Activated CD4-positive, alpha-beta T cell treated with anti-CD3 and anti-CD28 coated beads for 36 hours (primary cell): ENCODE measurements around the gene EMSY. TPM values are rescaled to one million over a fixed set of nuclear protein-coding genes. Genes with fewer than 3 reads are reported as not detected.

ENCODE experiments used
- ATAC-seq: fragments of 200-7000 bp; cut with Tn5 transposase; one replicate; pipeline ENCODE4 v1.10.0; 2021; ENCODE audit warnings: mild to moderate bottlenecking, moderate library complexity
- CTCF ChIA-PET: fragments of 350-600 bp; sonication (Branson Sonifier 250); formaldehyde crosslinking; loops from one replicate; lab custom pipeline; 2021; ENCODE audit warnings: antibody characterized with exemption; lab: Charles Lee
- POLR2A ChIA-PET: fragments of 350-600 bp; sonication (Branson Sonifier 250); formaldehyde crosslinking; loops from one replicate; lab custom pipeline; 2021; ENCODE audit warnings: antibody characterized with exemption, inconsistent platforms; lab: Charles Lee
- DNase-seq: peaks from one replicate; pipeline ENCODE4 v3.0.0-alpha.2; 2020
- H3K27ac Mint-ChIP-seq: one replicate; pipeline ENCODE4 v1.8.0; 2021; ENCODE audit warnings: mixed read lengths
- H3K27me3 Mint-ChIP-seq: one replicate; pipeline ENCODE4 v1.8.0; 2021; ENCODE audit warnings: mixed read lengths
- H3K36me3 Mint-ChIP-seq: one replicate; pipeline ENCODE4 v1.8.0; 2021; ENCODE audit warnings: low read depth, mixed read lengths
- H3K4me1 Mint-ChIP-seq: one replicate; pipeline ENCODE4 v1.8.0; 2021; ENCODE audit warnings: mixed read lengths
- H3K4me3 Mint-ChIP-seq: one replicate; pipeline ENCODE4 v1.8.0; 2021; ENCODE audit warnings: mild to moderate bottlenecking, moderate library complexity, mixed read lengths
- H3K9me3 Mint-ChIP-seq: one replicate; pipeline ENCODE4 v1.8.0; 2021; ENCODE audit warnings: low read depth, mixed read lengths
- intact Hi-C, 2 experiments: fragments of 100-400 bp; cut with DNase I in 1 of 2; cut with micrococcal nuclease in 1 of 2; formaldehyde crosslinking; loops; one replicate each; pipeline versions ENCODE4 v1.14.2 to v1.15.1; 2022 to 2024; cut with DNase I, micrococcal nuclease
- total RNA-seq, 2 experiments: library from RNA; stranded (reverse); gene quantifications; one replicate each; pipeline ENCODE4 v1.2.3, GENCODE V29; 2021

The EMSY gene
- total RNA-seq, 2 experiments from 2014 or later, result 28.5 to 35.4 TPM

DNA sequence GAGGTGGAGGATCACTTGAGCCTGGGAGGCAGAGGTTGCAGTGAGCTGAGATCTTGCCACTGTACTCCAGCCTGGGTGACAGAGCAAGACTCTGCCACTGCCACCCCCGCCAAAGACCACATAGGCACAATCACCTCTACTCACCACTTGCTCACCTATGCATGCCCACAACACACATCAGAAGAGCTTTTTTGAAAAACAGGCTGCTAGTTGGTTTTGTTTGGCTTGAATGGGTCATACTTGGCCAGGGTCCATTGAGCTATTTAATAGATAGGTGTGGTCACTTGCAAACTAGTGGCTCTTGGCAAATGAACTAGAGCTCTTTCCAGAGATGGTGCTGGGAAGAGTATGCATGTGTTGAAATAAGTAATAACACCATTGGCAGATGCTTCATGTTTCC, 80.1 kb downstream of the EMSY start:
- no peak for ATAC-seq
- H3K4me3 Mint-ChIP-seq, result no peak overlapping the region
- ChIA-PET CTCF (interaction anchor here (0.6 to 3.4 kb wide), 3 partner anchors 13 to 156 kb away, joined by 3 to 18 read pairs (median 5); no protein-coding TSS in a partner anchor), POLR2A (no interaction called here)
- H3K27me3 Mint-ChIP-seq, result no peaks in the 10 kb centered on the region
- DNase-seq, result no peak
- no peaks in the 10 kb centered on the region for H3K9me3 Mint-ChIP-seq
- no peaks in the 10 kb centered on the region for H3K4me1 Mint-ChIP-seq
- H3K27ac Mint-ChIP-seq, result no peak overlapping the region
- intact Hi-C loops, result no loop called here
- peaks cover 29% of the 10 kb centered on the region for H3K36me3 Mint-ChIP-seq

DNA sequence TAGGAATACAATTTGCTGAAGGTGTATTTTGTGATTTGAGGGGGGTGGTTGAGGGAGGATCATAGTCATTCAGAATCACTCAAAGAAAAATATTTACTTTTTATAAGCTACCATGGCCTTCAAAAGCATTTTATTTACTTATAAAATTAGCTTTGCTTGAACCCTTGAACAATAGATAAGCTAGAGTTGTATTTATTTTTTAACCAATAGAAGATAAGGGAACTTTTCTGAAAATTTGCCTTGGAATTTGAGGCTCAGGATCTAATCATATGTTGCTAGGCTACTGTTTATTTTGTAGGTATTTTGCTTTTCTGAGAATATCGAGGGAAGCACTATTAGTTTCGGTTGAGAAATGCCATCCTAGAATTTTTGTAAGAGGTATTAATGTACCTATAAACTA, 82.1 kb downstream of the EMSY start:
- no peak for DNase-seq
- no peaks in the 10 kb centered on the region for H3K4me1 Mint-ChIP-seq
- H3K27ac Mint-ChIP-seq, result no peak overlapping the region
- H3K9me3 Mint-ChIP-seq, result no peaks in the 10 kb centered on the region
- CTCF ChIA-PET, result interaction anchor here (1.0 to 1.1 kb wide), 2 partner anchors 19 to 374 kb away, joined by 3 to 4 read pairs; no protein-coding TSS in a partner anchor
- no peak for ATAC-seq
- no peaks in the 10 kb centered on the region for H3K27me3 Mint-ChIP-seq
- POLR2A ChIA-PET, result no interaction called here
- no peak overlapping the region for H3K4me3 Mint-ChIP-seq
- H3K36me3 Mint-ChIP-seq, result peaks cover 29% of the 10 kb centered on the region
- intact Hi-C loops, result no loop called here

DNA sequence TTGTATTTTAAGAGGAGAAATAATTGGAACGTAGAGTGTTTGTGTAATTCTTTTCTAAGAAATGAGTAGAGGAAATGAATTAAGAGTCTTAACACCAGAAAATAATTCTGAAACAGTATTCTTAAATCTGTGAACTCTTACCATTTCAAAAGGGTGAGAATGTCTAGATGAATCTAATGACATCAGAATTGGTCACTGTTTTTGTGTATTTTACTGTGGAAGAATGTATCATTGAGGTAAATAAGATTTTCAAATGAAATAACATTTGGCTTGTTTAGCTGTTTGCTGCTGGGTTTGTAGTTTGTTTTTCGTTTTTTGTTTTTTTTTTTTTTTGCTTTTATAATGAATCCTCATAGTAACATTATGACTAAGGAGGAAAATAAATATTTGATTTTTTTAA, 97.6 kb downstream of the EMSY start:
- no peaks in the 10 kb centered on the region for H3K4me1 Mint-ChIP-seq
- H3K4me3 Mint-ChIP-seq, result no peak overlapping the region
- no peak overlapping the region for H3K27ac Mint-ChIP-seq
- no peaks in the 10 kb centered on the region for H3K9me3 Mint-ChIP-seq
- CTCF ChIA-PET, result no interaction called here
- POLR2A ChIA-PET, result no interaction called here
- DNase-seq (no peak), ATAC-seq (no peak)
- H3K36me3 Mint-ChIP-seq, result peaks cover 36% of the 10 kb centered on the region
- H3K27me3 Mint-ChIP-seq, result no peaks in the 10 kb centered on the region
- intact Hi-C loops, result no loop called here

DNA sequence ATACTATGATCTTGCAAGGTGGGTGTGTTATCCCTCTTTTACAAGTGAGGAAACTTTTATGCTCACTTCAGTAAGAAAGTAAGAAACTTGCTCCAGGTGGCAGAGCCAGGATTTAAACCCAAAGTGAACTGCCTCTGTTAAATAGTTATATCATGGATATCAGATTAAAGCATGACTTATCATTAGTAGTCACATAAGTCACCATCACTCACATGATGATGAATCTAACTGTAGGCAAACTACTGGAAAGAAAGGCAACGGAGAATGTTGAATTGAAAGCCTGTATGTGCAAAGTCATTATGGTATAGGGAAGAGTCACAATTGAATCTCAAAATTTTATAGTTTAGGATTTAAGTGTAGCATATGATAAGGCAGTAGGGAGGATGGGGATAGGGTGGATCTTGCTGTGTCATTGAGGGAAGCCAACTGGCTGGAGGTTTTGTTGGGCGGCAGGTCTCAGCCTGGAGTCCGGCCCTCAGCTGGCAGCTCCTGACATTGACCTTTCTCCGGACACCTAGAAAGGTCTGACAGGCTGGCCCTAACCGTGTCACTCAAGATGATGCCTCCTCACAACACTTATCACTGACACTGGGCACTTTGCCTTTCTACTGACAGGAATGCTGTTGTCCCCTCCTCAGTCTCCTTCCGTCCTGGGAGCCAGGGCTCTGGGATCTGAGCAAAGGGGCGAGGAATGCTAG, 98.3 kb downstream of the EMSY start:
- DNase-seq, result no peak
- POLR2A ChIA-PET, result no interaction called here
- intact Hi-C loops, result no loop called here
- Mint-ChIP-seq H3K9me3 (no peaks in the 10 kb centered on the region), H3K27me3 (no peaks in the 10 kb centered on the region), H3K4me1 (no peaks in the 10 kb centered on the region), H3K36me3 (peaks cover 31% of the 10 kb centered on the region), H3K4me3 (no peak overlapping the region), H3K27ac (no peak overlapping the region)
- ATAC-seq, result no peak
- CTCF ChIA-PET, result no interaction called here

DNA sequence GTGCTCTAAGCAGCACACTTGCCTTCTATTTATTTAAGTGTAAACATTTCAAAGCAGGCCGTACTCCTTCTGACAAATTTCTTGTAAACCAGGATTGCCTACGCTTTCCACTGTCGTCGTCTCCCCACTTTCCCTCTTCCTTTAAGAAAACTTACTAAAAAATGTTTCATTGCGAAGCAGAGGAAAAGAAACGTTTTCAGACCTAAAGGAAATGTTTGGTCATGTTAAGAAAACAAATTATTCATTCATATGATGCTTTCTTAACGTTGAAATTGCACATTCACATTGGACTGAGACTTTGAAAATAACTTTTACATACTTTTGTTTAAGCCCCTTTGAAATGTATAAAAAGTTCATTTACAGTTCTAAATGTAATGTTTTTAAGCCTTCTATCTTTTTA, 106.0 kb downstream of the EMSY start:
- ATAC-seq (no peak), DNase-seq (no peak)
- ChIA-PET POLR2A (no interaction called here), CTCF (interaction anchor here (0.8 kb wide), 1 partner anchor 102 kb away, joined by 3 read pairs; no protein-coding TSS in a partner anchor)
- Mint-ChIP-seq H3K27ac (no peak overlapping the region), H3K4me3 (no peak overlapping the region), H3K4me1 (peaks cover 6% of the 10 kb centered on the region), H3K36me3 (peaks cover 7% of the 10 kb centered on the region), H3K9me3 (no peaks in the 10 kb centered on the region), H3K27me3 (no peaks in the 10 kb centered on the region)
- intact Hi-C loops, result loop anchor here in 1 of 2 experiments (1.0 kb wide), 1 partner anchor 130 kb away; no protein-coding TSS in a partner anchor

- DNase-seq, result no peak
- Mint-ChIP-seq H3K9me3 (no peaks in the 10 kb centered on the region), H3K27ac (no peak overlapping the region), H3K27me3 (no peaks in the 10 kb centered on the region), H3K4me3 (no peak overlapping the region), H3K4me1 (peaks cover 6% of the 10 kb centered on the region), H3K36me3 (peaks cover 3% of the 10 kb centered on the region)
- no peak for ATAC-seq
- POLR2A ChIA-PET, result no interaction called here
- intact Hi-C loops, result loop anchor here in 1 of 2 experiments (1.0 kb wide), 1 partner anchor 129 kb away; no protein-coding TSS in a partner anchor
- CTCF ChIA-PET, result interaction anchor here (0.7 to 0.8 kb wide), 2 partner anchors 103 to 1412 kb away, joined by 3 read pairs; no protein-coding TSS in a partner anchor
These were observed 106.6 kb downstream of the EMSY start for GRCh38 chr11:76551400-76551799.

DNA sequence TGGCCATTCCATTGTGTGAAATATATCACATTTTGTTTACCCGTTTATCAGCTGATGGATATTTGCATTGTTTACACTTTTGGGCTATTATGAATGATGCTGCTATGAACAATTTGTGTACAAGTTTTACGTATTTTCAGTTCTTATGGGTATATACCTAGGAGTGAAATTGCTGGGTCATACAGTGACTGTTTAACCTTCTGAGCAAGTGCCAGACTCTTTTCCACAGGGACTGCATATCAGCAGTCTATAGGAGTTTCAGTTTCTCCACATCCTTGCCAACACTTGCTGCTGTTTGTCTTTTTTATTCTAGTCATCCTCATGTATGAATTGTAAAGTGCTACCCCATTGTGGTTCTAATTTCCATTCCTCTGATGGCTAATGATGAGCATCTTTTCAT, 108.2 kb downstream of the EMSY start:
- Mint-ChIP-seq H3K4me1 (peaks cover 6% of the 10 kb centered on the region), H3K36me3 (peaks cover 3% of the 10 kb centered on the region), H3K4me3 (no peak overlapping the region), H3K27ac (no peak overlapping the region), H3K9me3 (no peaks in the 10 kb centered on the region), H3K27me3 (no peaks in the 10 kb centered on the region)
- ATAC-seq (peak; percentile 44), DNase-seq (no peak)
- ChIA-PET POLR2A (no interaction called here), CTCF (no interaction called here)
- intact Hi-C loops, result no loop called here

DNA sequence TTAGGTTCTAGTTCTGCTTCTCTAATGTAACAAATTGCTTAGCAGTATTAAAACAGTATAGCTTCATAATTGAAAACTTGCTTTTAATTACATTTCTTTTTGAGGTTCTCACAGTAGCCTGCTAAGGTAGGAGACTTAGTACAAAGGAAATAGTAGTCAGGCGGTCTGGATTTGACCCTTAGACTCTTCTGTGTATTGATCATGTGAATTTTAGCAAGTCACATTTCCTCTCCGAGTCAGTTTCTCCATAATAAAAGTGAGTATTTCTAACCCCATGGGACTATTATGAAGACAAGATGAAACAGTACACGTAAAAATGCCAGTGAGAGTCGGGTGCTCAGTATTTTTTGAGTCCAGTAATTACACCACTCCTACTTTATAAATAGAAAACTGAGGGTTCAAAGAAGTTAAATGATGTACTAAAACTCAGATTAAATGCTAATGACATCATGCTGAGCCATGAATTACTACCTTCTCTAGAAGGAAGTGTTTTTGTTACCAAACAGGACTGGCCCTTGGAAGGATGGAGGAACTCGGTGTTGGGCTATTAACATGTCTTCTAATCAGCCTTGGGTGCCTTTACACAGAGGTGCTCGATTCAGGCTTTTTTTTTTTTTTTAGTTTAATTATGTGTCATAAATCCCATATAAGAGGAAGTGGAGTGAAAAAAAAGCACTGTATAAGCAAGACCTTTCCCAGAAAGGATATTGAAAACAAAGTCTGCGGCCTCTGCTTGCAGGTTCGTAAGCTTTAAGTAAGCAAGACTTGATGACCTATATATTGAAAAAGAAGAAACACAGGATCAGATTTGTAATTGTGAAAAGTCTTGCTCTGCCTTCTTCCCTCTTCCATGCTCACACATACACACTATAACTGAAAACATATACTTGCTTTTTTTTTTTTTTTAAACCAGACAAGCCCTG, 109.0 kb downstream of the EMSY start:
- Mint-ChIP-seq H3K27me3 (peaks cover 2% of the 10 kb centered on the region), H3K4me3 (no peak overlapping the region), H3K36me3 (peaks cover 2% of the 10 kb centered on the region), H3K4me1 (peaks cover 8% of the 10 kb centered on the region), H3K9me3 (no peaks in the 10 kb centered on the region), H3K27ac (no peak overlapping the region)
- ChIA-PET CTCF (interaction anchor here (0.9 kb wide), 1 partner anchor 29 kb away, joined by 5 read pairs; no protein-coding TSS in a partner anchor), POLR2A (interaction anchor here (0.6 to 0.7 kb wide), 2 partner anchors 35 to 282 kb away, joined by 3 to 6 read pairs; no protein-coding TSS in a partner anchor)
- ATAC-seq (peak; percentile 59), DNase-seq (no peak)
- intact Hi-C loops, result no loop called here

DNA sequence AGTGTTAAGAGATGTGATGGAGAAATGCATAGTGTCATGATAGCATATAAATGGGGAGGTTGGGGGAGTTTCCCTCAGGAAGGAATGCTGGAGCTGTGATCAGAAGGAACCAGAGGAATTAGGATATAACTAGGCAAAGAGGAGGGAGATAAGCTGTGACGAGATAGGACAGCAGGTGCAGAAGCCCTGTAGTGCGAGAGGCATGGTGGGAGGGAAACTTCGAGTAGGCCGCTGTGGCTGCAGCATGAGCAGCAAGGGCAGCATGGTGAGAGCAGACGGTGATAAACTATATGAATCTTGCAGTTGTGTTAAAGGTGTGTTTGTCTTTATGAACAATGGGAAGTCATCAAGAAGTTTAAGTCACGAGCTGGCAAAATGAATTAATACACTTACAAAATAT, 109.9 kb downstream of the EMSY start:
- intact Hi-C loops, result no loop called here
- DNase-seq (no peak), ATAC-seq (no peak)
- Mint-ChIP-seq H3K27ac (no peak overlapping the region), H3K9me3 (no peaks in the 10 kb centered on the region), H3K27me3 (peaks cover 3% of the 10 kb centered on the region), H3K4me1 (peaks cover 10% of the 10 kb centered on the region), H3K36me3 (no peaks in the 10 kb centered on the region), H3K4me3 (no peak overlapping the region)
- ChIA-PET CTCF (interaction anchor here (0.9 to 1.4 kb wide), 2 partner anchors 30 to 126 kb away, joined by 3 to 5 read pairs; no protein-coding TSS in a partner anchor), POLR2A (no interaction called here)

GRCh38 chr11:76557466-76557865, 112.6 kb downstream of the EMSY start:
- no peak overlapping the region for H3K4me3 Mint-ChIP-seq
- CTCF ChIA-PET, result interaction anchor here (0.7 kb wide), 1 partner anchor 8 kb away, joined by 3 read pairs; no protein-coding TSS in a partner anchor
- H3K9me3 Mint-ChIP-seq, result no peaks in the 10 kb centered on the region
- ATAC-seq, result no peak
- peaks cover 7% of the 10 kb centered on the region for H3K27me3 Mint-ChIP-seq
- intact Hi-C loops, result no loop called here
- peaks cover 18% of the 10 kb centered on the region for H3K4me1 Mint-ChIP-seq
- no peaks in the 10 kb centered on the region for H3K36me3 Mint-ChIP-seq
- no peak overlapping the region for H3K27ac Mint-ChIP-seq
- DNase-seq, result no peak
- POLR2A ChIA-PET, result interaction anchor here (0.7 kb wide), 1 partner anchor 847 kb away, joined by 12 read pairs; no protein-coding TSS in a partner anchor

DNA sequence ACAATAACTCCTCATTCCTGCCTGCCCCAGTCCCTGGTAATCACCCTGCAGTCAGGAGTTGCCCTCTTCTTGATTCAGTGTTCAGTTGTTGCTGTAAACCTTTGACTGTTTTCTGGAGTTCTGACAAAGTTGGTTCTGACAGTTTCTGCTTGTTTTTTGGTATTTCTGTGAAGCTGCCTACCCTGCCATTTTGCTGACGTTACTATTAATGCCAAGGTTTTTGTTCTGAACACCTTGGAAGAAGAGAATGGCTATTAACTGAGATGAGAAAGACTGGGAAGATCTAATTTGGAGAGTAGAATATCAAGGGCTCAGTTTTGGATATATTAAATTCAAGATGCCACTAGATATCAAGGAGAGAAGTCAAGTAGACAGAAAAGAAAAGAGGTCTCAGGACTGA, 113.7 kb downstream of the EMSY start:
- POLR2A ChIA-PET, result no interaction called here
- no peaks in the 10 kb centered on the region for H3K36me3 Mint-ChIP-seq
- no peak overlapping the region for H3K27ac Mint-ChIP-seq
- DNase-seq (no peak), ATAC-seq (no peak)
- peaks cover 9% of the 10 kb centered on the region for H3K27me3 Mint-ChIP-seq
- H3K4me3 Mint-ChIP-seq, result no peak overlapping the region
- no peaks in the 10 kb centered on the region for H3K9me3 Mint-ChIP-seq
- H3K4me1 Mint-ChIP-seq, result peaks cover 18% of the 10 kb centered on the region
- CTCF ChIA-PET, result no interaction called here
- intact Hi-C loops, result no loop called here
